GM12878 (cell line): ENCODE measurements around the gene KLHL18. TPM values are rescaled to one million over a fixed set of nuclear protein-coding genes. Genes with fewer than 3 reads are reported as not detected.

Experiments used
- ATAC-seq: fragments of 200-7000 bp; cut with Tn5 transposase; 3 replicates; pipeline ENCODE4 v1.9.1; 2020; ENCODE audit warnings: mild to moderate bottlenecking, moderate library complexity
- BruUV-seq: library from RNA; stranded (reverse); fragments of 400-500 nt; replicated peaks from 2 replicates; lab custom pipeline; 2021; lab: Mats Ljungman, UMichigan
- CTCF ChIA-PET: fragments of 300-600 bp; sonication (Branson Sonifier 250); formaldehyde crosslinking; extraction: SDS; loops from one replicate; lab custom pipeline; 2021; ENCODE audit warnings: inconsistent platforms; lab: Yijun Ruan, JAX
- POLR2A ChIA-PET: fragments of 350-600 bp; formaldehyde crosslinking; extraction: SDS; loops from one replicate; lab custom pipeline; 2021; ENCODE audit warnings: inconsistent platforms; lab: Charles Lee
- RAD21 ChIA-PET: fragments of 300-600 bp; sonication (Branson Sonifier 250); formaldehyde crosslinking; loops from one replicate; lab custom pipeline; 2023; ENCODE audit warnings: antibody characterized with exemption; ENCODE audit not compliant: unreplicated experiment; lab: Charles Lee
- SMC1A ChIA-PET: fragments of 300-600 bp; sonication (Branson Sonifier 250); formaldehyde crosslinking; loops from one replicate; lab custom pipeline; 2023; ENCODE audit not compliant: unreplicated experiment, uncharacterized antibody; lab: Charles Lee
- DNase-seq: peaks from one replicate; pipeline ENCODE4 v3.0.0-alpha.2; 2011; ENCODE audit warnings: low read depth, low spot score
- FAIRE-seq: peaks from 3 replicates; lab custom pipeline; 2011; peaks lifted over from hg19 to GRCh38; lab: Jason Lieb, UNC
- H2AFZ ChIP-seq: 2 replicates; pipeline ENCODE4 v1.6.0; 2011; ENCODE audit warnings: low read depth, low read length, control low read depth; ENCODE audit not compliant: control insufficient read depth
- H3K27ac ChIP-seq: 2 replicates; pipeline ENCODE4 v1.5.1; 2011; ENCODE audit warnings: control low read depth; ENCODE audit not compliant: control insufficient read depth, insufficient read depth
- H3K27me3 ChIP-seq, 2 experiments: replicated peaks in 1 of 2; 2 replicates each; pipeline versions ENCODE4 v1.6.0 to v1.6.1; 2011; ENCODE audit warnings: low read length in 1 of 2; ENCODE audit not compliant: control insufficient read depth in 2 of 2, insufficient read depth in 2 of 2
- H3K36me3 ChIP-seq, 2 experiments: 2 replicates each; pipeline ENCODE4 v1.5.1; 2011; ENCODE audit warnings: low read length in 1 of 2; ENCODE audit not compliant: control insufficient read depth in 2 of 2, insufficient read depth in 2 of 2
- H3K4me1 ChIP-seq: 2 replicates; pipeline ENCODE4 v1.6.1; 2011; ENCODE audit warnings: mild to moderate bottlenecking, low read length, moderate library complexity, mixed read lengths; ENCODE audit not compliant: control insufficient read depth, insufficient read depth
- H3K4me2 ChIP-seq: 2 replicates; pipeline ENCODE4 v1.6.0; 2011; ENCODE audit warnings: control low read depth; ENCODE audit not compliant: control insufficient read depth, insufficient read depth
- H3K4me3 ChIP-seq: fragments of 200-600 bp; sonication (generic); 2 replicates; pipeline ENCODE4 v1.5.1; 2016
- H3K79me2 ChIP-seq: 2 replicates; pipeline ENCODE4 v1.6.0; 2011; ENCODE audit warnings: low read length; ENCODE audit not compliant: control insufficient read depth, insufficient read depth
- H3K9ac ChIP-seq: 2 replicates; pipeline ENCODE4 v1.8.0; 2011; ENCODE audit warnings: low read length, control low read depth, mixed read lengths; ENCODE audit not compliant: control insufficient read depth, insufficient read depth
- H3K9me3 ChIP-seq: replicated peaks from 3 replicates; pipeline ENCODE4 v1.5.1; 2011; ENCODE audit warnings: mild to moderate bottlenecking, low read length; ENCODE audit not compliant: control insufficient read depth, insufficient read depth
- H4K20me1 ChIP-seq: 2 replicates; pipeline ENCODE4 v1.6.0; 2011; ENCODE audit not compliant: control insufficient read depth, insufficient read depth
- ASH2L ChIP-seq: fragments of 300-600, 200-600 bp; sonication (generic); IDR thresholded peaks from 2 replicates; pipeline ENCODE4 v1.6.1; 2017; ENCODE audit warnings: low read depth, mild to moderate bottlenecking, borderline replicate concordance
- CHD1 ChIP-seq: IDR thresholded peaks from 2 replicates; pipeline ENCODE4 v1.6.1; 2012; ENCODE audit warnings: low read depth, low read length, improper control_type of control experiment
- DPF2 ChIP-seq: fragments of 450-650 bp; IDR thresholded peaks from 2 replicates; pipeline ENCODE4 v1.6.1; 2017; ENCODE audit warnings: mild to moderate bottlenecking
- IKZF1 ChIP-seq: fragments of 450-650 bp; conservative IDR thresholded peaks from 2 replicates; pipeline ENCODE4 v1.6.1; 2017; ENCODE audit warnings: antibody characterized with exemption, mild to moderate bottlenecking
- IRF4 ChIP-seq: IDR thresholded peaks from 2 replicates; pipeline ENCODE4 v1.6.1; 2011; ENCODE audit warnings: low read depth, low read length
- PAX5 ChIP-seq: IDR thresholded peaks from 2 replicates; pipeline ENCODE4 v1.6.1; 2011; ENCODE audit warnings: low read depth, low read length, borderline replicate concordance
- POLR2A ChIP-seq: IDR thresholded peaks from 2 replicates; pipeline ENCODE4 v1.6.1; 2011; ENCODE audit warnings: low read depth, mild to moderate bottlenecking, low read length
- SIX5 ChIP-seq: IDR thresholded peaks from 2 replicates; pipeline ENCODE4 v1.6.1; 2011; ENCODE audit warnings: mild to moderate bottlenecking, low read depth, low read length, moderate library complexity; ENCODE audit not compliant: severe bottlenecking
- SP1 ChIP-seq: IDR thresholded peaks from one replicate; pipeline ENCODE4 v1.6.1; 2011; ENCODE audit warnings: low read depth, low read length
- SPI1 ChIP-seq: IDR thresholded peaks from 2 replicates; pipeline ENCODE4 v1.6.1; 2011; ENCODE audit warnings: low read depth, mild to moderate bottlenecking, low read length, moderate library complexity, borderline replicate concordance; ENCODE audit not compliant: insufficient read depth
- SREBF1 ChIP-seq: IDR thresholded peaks from 2 replicates; pipeline ENCODE4 v1.6.1; 2012; ENCODE audit warnings: mild to moderate bottlenecking, low read length
- SUZ12 ChIP-seq: fragments of 200-600 bp; sonication (generic); IDR thresholded peaks from one replicate; pipeline ENCODE4 v1.6.1; 2018; ENCODE audit warnings: antibody characterized with exemption, mild to moderate bottlenecking; ENCODE audit not compliant: unreplicated experiment
- WGBS: methylation state at CpG from one replicate; pipeline ENCODE4 v1.1.6; 2016; ENCODE audit warnings: low lambda C conversion rate; ENCODE audit not compliant: insufficient replicate concordance, insufficient coverage; ENCODE audit errors: missing lambda C conversion rate; 5-methylcytosine and 5-hydroxymethylcytosine counted together
- in situ Hi-C: fragments of 300-500 bp; cut with MboI; formaldehyde crosslinking; loops from 9 replicates; pipeline ENCODE4 v1.14.3; 2018; ENCODE audit warnings: mixed read lengths
- intact Hi-C: fragments of 100-400 bp; cut with micrococcal nuclease; formaldehyde crosslinking; loops from one replicate; pipeline ENCODE4 v1.14.2; 2022; ENCODE audit not compliant: unreplicated experiment
- polyA plus RNA-seq, 11 experiments: library from polyadenylated mRNA; depleted of rRNA in 4 of 11; unstranded in 6 of 11; stranded (reverse) in 5 of 11; fragments of >200 nt; fragmentation: Nextera tagmentation in 4 of 11; fragmentation: Illumina TruSeq in 1 of 11; extraction: Ambion mirVana in 4 of 11; extraction: Trizol in 1 of 11; gene quantifications; 1 replicate in 1 of 11; 2 replicates in 10 of 11; pipeline versions ENCODE4 v1.2.1 to v1.2.3, GENCODE V29; 2011 to 2016; ENCODE audit warnings: inconsistent platforms in 2 of 11, missing spikeins in 2 of 11, low read depth in 1 of 11
- total RNA-seq, 4 experiments: library from RNA; depleted of rRNA in 3 of 4; stranded (reverse); fragments of >200 nt in 3 of 4; fragmentation: Illumina TruSeq in 1 of 4; extraction: Trizol in 1 of 4; gene quantifications; 2 replicates each; pipeline versions ENCODE4 v1.2.1 to v1.2.3, GENCODE V29; 2013 to 2021
- TF ChIP-seq, protein P1 (sequence below): fragments of 450-650 bp; IDR thresholded peaks from 2 replicates; pipeline ENCODE4 v1.6.1; 2017; ENCODE audit warnings: mild to moderate bottlenecking, low read depth, inconsistent platforms; ENCODE audit not compliant: poor library complexity, severe bottlenecking
- TF ChIP-seq, protein P2 (sequence below): fragments of 150-350 bp; IDR thresholded peaks from 2 replicates; pipeline ENCODE4 v1.6.1; 2016; ENCODE audit warnings: low read depth, low read length

KLHL18 gene
- total and polyA plus RNA-seq, 10 of the 15 experiments (the other 5 are each of a cell fraction or from before 2014, with no cell fraction given): 24.0 to 69.8 (median 51.7) TPM

DNA sequence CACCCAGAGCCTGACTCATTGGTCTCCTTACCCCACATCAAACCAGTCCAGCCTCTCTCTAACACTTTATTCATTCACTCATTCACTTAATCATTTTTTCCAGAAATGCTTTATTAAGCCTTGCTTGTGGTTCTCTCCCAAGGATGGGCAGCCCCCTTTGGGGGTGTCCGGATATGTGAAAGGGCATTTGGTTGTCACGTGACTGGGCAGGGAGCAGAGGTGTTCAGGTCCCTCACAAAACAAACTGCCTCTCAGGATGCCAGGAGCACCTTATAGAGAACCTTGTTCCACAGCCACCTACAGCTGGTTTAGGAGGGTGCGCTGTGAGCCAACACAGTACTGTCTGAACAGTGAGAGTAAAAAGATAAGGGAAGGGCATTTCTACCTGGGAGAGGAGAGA lies 72.3 kb downstream of the KLHL18 start:
- no peaks in the 10 kb centered on the region for H3K4me1 ChIP-seq
- no peak for TF ChIP-seq CHD1
- TF ChIP-seq, all 136 proteins: peak for 0
- no peak for ATAC-seq
- ChIA-PET CTCF (no interaction called here), RAD21 (interaction anchor here (0.6 kb wide), 1 partner anchor 14 kb away, joined by 3 read pairs; no protein-coding TSS in a partner anchor), POLR2A (no interaction called here), SMC1A (interaction anchor here (0.8 to 1.3 kb wide), 2 partner anchors 15 to 18 kb away, joined by 3 read pairs; no protein-coding TSS in a partner anchor)
- in situ Hi-C loops (no loop called here), intact Hi-C loops (no loop called here)
- DNase-seq: no peak
- no peak overlapping the region for H3K4me2 ChIP-seq
- H3K79me2 ChIP-seq: no peaks in the 10 kb centered on the region
- H3K27me3 ChIP-seq: no peaks in the 10 kb centered on the region
- H3K9ac ChIP-seq: no peak overlapping the region
- H3K27ac ChIP-seq: no peak overlapping the region
- H2AFZ ChIP-seq: no peak overlapping the region
- no peaks in the 10 kb centered on the region for H4K20me1 ChIP-seq
- H3K9me3 ChIP-seq: peaks cover 5% of the 10 kb centered on the region; the same call in 2 of the 3 replicates
- no peak overlapping the region for H3K4me3 ChIP-seq
- no peak for FAIRE-seq
- BruUV-seq: no TSS peak
- H3K36me3 ChIP-seq: no peaks in the 10 kb centered on the region
- 65% methylated on average over 3 of the region's 3 CpGs for WGBS

DNA sequence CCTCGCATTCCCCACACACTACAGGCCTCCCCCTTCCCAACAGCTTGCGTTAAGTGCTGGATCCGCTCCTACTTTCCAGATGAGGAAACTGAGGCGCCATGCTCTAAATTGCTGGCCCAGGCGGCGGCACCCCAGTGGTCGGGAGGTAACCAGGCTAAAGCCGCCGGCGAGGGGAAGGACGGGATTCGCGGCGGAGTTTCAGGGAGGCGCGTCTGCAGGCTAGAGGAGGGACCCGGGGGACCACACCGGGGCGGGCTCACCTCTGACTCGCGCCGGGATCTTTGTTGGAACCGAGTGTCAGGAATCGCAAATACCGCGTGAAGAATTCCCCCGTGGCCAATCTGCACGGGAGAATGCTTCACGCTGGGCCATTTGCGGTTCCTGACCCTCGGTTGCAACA lies 73.5 kb downstream of the KLHL18 start:
- in situ Hi-C loops: no loop called here
- POLR2A ChIA-PET: no interaction called here
- no peak for FAIRE-seq
- TF ChIP-seq IKZF1 (no peak), SREBF1 (no peak), SP1 (no peak), SPI1 (no peak), SUZ12 (no peak), ASH2L (no peak), SIX5 (no peak), PAX5 (no peak), IRF4 (no peak), POLR2A (no peak), DPF2 (no peak)
- TF ChIP-seq, protein P1, sequence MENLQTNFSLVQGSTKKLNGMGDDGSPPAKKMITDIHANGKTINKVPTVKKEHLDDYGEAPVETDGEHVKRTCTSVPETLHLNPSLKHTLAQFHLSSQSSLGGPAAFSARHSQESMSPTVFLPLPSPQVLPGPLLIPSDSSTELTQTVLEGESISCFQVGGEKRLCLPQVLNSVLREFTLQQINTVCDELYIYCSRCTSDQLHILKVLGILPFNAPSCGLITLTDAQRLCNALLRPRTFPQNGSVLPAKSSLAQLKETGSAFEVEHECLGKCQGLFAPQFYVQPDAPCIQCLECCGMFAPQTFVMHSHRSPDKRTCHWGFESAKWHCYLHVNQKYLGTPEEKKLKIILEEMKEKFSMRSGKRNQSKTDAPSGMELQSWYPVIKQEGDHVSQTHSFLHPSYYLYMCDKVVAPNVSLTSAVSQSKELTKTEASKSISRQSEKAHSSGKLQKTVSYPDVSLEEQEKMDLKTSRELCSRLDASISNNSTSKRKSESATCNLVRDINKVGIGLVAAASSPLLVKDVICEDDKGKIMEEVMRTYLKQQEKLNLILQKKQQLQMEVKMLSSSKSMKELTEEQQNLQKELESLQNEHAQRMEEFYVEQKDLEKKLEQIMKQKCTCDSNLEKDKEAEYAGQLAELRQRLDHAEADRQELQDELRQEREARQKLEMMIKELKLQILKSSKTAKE: no peak
- TF ChIP-seq, protein P2, sequence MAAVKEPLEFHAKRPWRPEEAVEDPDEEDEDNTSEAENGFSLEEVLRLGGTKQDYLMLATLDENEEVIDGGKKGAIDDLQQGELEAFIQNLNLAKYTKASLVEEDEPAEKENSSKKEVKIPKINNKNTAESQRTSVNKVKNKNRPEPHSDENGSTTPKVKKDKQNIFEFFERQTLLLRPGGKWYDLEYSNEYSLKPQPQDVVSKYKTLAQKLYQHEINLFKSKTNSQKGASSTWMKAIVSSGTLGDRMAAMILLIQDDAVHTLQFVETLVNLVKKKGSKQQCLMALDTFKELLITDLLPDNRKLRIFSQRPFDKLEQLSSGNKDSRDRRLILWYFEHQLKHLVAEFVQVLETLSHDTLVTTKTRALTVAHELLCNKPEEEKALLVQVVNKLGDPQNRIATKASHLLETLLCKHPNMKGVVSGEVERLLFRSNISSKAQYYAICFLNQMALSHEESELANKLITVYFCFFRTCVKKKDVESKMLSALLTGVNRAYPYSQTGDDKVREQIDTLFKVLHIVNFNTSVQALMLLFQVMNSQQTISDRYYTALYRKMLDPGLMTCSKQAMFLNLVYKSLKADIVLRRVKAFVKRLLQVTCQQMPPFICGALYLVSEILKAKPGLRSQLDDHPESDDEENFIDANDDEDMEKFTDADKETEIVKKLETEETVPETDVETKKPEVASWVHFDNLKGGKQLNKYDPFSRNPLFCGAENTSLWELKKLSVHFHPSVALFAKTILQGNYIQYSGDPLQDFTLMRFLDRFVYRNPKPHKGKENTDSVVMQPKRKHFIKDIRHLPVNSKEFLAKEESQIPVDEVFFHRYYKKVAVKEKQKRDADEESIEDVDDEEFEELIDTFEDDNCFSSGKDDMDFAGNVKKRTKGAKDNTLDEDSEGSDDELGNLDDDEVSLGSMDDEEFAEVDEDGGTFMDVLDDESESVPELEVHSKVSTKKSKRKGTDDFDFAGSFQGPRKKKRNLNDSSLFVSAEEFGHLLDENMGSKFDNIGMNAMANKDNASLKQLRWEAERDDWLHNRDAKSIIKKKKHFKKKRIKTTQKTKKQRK: no peak

More for the DNA sequence above, 73.5 kb downstream of the KLHL18 start:
- Histone ChIP-seq H3K27ac (no peak overlapping the region), H3K9ac (no peak overlapping the region), H3K9me3 (peaks cover 8% of the 10 kb centered on the region; the same call in 2 of the 3 replicates), H3K27me3 (no peaks in the 10 kb centered on the region), H3K79me2 (no peaks in the 10 kb centered on the region), H4K20me1 (no peaks in the 10 kb centered on the region), H3K36me3 (no peaks in the 10 kb centered on the region), H3K4me2 (no peak overlapping the region), H3K4me1 (no peaks in the 10 kb centered on the region), H3K4me3 (no peak overlapping the region), H2AFZ (no peak overlapping the region)
- RAD21 ChIA-PET: no interaction called here
- intact Hi-C loops: no loop called here
- SMC1A ChIA-PET: interaction anchor here (1.3 kb wide), 1 partner anchor 19 kb away, joined by 3 read pairs; no protein-coding TSS in a partner anchor
- CTCF ChIA-PET: no interaction called here
- no peak for DNase-seq
- ATAC-seq: no peak
- BruUV-seq: no TSS peak
- 94% methylated on average over 24 of the region's 31 CpGs for WGBS
